Gastrocnemius medialis (tissue), 4 donors: Measurements from ENCODE around the gene MKNK2.

Source experiments
- POLR2A ChIP-seq, 2 donors: fragments of 450-650 bp; IDR thresholded peaks; one replicate each; pipeline ENCODE4 v1.6.1; 2017; ENCODE audit warnings: antibody characterized with exemption in 2 of 2, mild to moderate bottlenecking in 2 of 2, moderate library complexity in 2 of 2
- TF ChIP-seq, protein P1 (sequence below), 5 experiments: fragments of 450-650 bp in 3 of 5; fragments of 200-600 bp in 2 of 5; sonication (generic) in 2 of 5; IDR thresholded peaks in 4 of 5; conservative IDR thresholded peaks in 1 of 5; 1 replicate in 4 of 5; 2 replicates in 1 of 5; pipeline ENCODE4 v1.5.1; 2016 to 2019; ENCODE audit warnings: antibody characterized with exemption in 5 of 5, mild to moderate bottlenecking in 3 of 5, moderate library complexity in 3 of 5

DNA sequence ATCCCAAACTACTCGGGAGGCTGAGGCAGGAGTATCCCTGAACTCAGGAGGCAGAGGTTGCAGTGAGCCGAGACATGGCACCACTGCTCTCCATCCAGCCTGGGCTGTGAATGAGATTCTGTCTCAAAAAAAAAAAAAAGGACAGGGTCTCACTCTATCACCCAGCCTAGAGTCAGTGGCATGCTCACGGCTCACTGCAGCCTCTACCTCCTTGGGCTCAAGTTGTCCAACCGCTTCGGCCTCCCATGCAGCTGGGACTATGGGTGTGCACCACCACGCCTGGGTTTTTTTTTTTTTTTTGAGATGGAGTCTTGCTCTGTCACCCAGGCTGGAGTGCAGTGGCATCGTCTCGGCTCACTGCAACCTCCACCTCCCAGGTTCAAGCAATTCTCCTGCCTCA is 14.6 kb downstream of the MKNK2 start:
- TF ChIP-seq, protein P1, sequence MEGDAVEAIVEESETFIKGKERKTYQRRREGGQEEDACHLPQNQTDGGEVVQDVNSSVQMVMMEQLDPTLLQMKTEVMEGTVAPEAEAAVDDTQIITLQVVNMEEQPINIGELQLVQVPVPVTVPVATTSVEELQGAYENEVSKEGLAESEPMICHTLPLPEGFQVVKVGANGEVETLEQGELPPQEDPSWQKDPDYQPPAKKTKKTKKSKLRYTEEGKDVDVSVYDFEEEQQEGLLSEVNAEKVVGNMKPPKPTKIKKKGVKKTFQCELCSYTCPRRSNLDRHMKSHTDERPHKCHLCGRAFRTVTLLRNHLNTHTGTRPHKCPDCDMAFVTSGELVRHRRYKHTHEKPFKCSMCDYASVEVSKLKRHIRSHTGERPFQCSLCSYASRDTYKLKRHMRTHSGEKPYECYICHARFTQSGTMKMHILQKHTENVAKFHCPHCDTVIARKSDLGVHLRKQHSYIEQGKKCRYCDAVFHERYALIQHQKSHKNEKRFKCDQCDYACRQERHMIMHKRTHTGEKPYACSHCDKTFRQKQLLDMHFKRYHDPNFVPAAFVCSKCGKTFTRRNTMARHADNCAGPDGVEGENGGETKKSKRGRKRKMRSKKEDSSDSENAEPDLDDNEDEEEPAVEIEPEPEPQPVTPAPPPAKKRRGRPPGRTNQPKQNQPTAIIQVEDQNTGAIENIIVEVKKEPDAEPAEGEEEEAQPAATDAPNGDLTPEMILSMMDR (IDR thresholded peaks at IDR 0.05 in 4 of 5, conservative IDR thresholded peaks at IDR 0.05 in 1 of 5), result no peak
- no peak for TF ChIP-seq POLR2A (IDR thresholded peaks at IDR 0.05)
